CD4-positive, alpha-beta T cell (primary cell): Measurements from ENCODE around the gene ZGRF1. TPM values are rescaled to one million over a fixed set of nuclear protein-coding genes. Genes with fewer than 3 reads are reported as not detected.
"Not testable (repeated sequence)": the region's sequence is repeated elsewhere in the genome, so short reads cannot be mapped to it uniquely, and the experiment has no call there.

Experiments
- ATAC-seq: fragments of 200-7000 bp; cut with Tn5 transposase; one replicate; pipeline ENCODE4 v1.10.0; 2022; ENCODE audit warnings: mild to moderate bottlenecking; ENCODE audit not compliant: poor library complexity
- CTCF ChIA-PET: fragments of 350-600 bp; sonication (Branson Sonifier 250); formaldehyde crosslinking; loops from one replicate; lab custom pipeline; 2021; ENCODE audit warnings: antibody characterized with exemption, inconsistent platforms; lab: Charles Lee
- POLR2A ChIA-PET: fragments of 350-600 bp; sonication (Branson Sonifier 250); formaldehyde crosslinking; loops from one replicate; lab custom pipeline; 2021; ENCODE audit warnings: antibody characterized with exemption, inconsistent platforms; lab: Charles Lee
- DNase-seq, 14 experiments: peaks; one replicate each; pipeline ENCODE4 v3.0.0-alpha.2; 2013 to 2020; ENCODE audit warnings: mixed read lengths in 2 of 14
- H3K27ac ChIP-seq, 2 donors: one replicate each; pipeline versions ENCODE4 v1.5.1 to v1.7.0; 2013; ENCODE audit warnings: low read length in 2 of 2, low read depth in 1 of 2, mild to moderate bottlenecking in 1 of 2
- H3K27me3 ChIP-seq, 2 experiments: 1 replicate in 1 of 2; 2 replicates in 1 of 2; pipeline versions ENCODE4 v1.6.1 to v1.7.0; 2013; ENCODE audit warnings: low read length in 2 of 2, control low read depth in 1 of 2, mild to moderate bottlenecking in 1 of 2, moderate library complexity in 1 of 2; ENCODE audit not compliant: insufficient read depth in 2 of 2, control insufficient read depth in 1 of 2
- H3K36me3 ChIP-seq: one replicate; pipeline ENCODE4 v1.6.1; 2013; ENCODE audit warnings: low read length, control low read depth; ENCODE audit not compliant: insufficient read depth
- H3K4me1 ChIP-seq: one replicate; pipeline ENCODE4 v1.6.1; 2013; ENCODE audit warnings: low read length, control low read depth; ENCODE audit not compliant: insufficient read depth
- H3K4me3 ChIP-seq: one replicate; pipeline ENCODE4 v1.5.1; 2013; ENCODE audit warnings: mild to moderate bottlenecking, low read length, moderate library complexity
- H3K9me3 ChIP-seq, 2 experiments: 1 replicate in 1 of 2; 2 replicates in 1 of 2; pipeline versions ENCODE4 v1.6.1 to v1.7.0; 2013; ENCODE audit warnings: low read length in 2 of 2, mild to moderate bottlenecking in 2 of 2, control low read depth in 1 of 2, moderate library complexity in 1 of 2; ENCODE audit not compliant: control insufficient read depth in 1 of 2, insufficient read depth in 1 of 2
- H3K27ac Mint-ChIP-seq: one replicate; pipeline ENCODE4 v1.8.0; 2020; ENCODE audit warnings: mixed read lengths
- H3K27me3 Mint-ChIP-seq: one replicate; pipeline ENCODE4 v1.8.0; 2021; ENCODE audit warnings: mixed read lengths
- H3K36me3 Mint-ChIP-seq: one replicate; pipeline ENCODE4 v1.8.0; 2021; ENCODE audit warnings: low read depth, mixed read lengths
- H3K4me1 Mint-ChIP-seq: one replicate; pipeline ENCODE4 v1.8.0; 2021; ENCODE audit warnings: low read depth, mixed read lengths
- H3K4me3 Mint-ChIP-seq: one replicate; pipeline ENCODE4 v1.8.0; 2020; ENCODE audit warnings: mild to moderate bottlenecking, mixed read lengths
- H3K9me3 Mint-ChIP-seq: one replicate; pipeline ENCODE4 v1.8.0; 2020; ENCODE audit warnings: mixed read lengths
- intact Hi-C, 2 experiments: fragments of 100-400 bp; cut with DNase I in 1 of 2; cut with micrococcal nuclease in 1 of 2; formaldehyde crosslinking; loops; one replicate each; pipeline versions ENCODE4 v1.15.1 to v1.9.0; 2023 to 2025; cut with DNase I, micrococcal nuclease
- total RNA-seq, 174 experiments: library from RNA in 2 of 174; stranded (reverse) in 2 of 174; gene quantifications; one replicate each; pipeline ENCODE4 v1.2.3 and lab custom pipeline; 2021 to 2026
- TF ChIP-seq, protein P1 (sequence below): fragments of 200-600 bp; IDR thresholded peaks from one replicate; pipeline ENCODE4 v1.8.0; 2022; ENCODE audit warnings: antibody characterized with exemption, mild to moderate bottlenecking

The ZGRF1 gene
- total RNA-seq, 2 experiments from 2014 or later = 11.3 to 11.7 TPM

- DNase-seq (no peak), ATAC-seq (no peak)
- Histone ChIP-seq H3K4me1 (no peaks in the 10 kb centered on the region), H3K27me3 (no peaks in the 10 kb centered on the region), H3K4me3 (no peak overlapping the region), H3K36me3 (no peaks in the 10 kb centered on the region), H3K9me3 (no peaks in the 10 kb centered on the region), H3K27ac (no peak overlapping the region)
- H3K27me3 Mint-ChIP-seq = no peaks in the 10 kb centered on the region
- intact Hi-C loops = no loop called here
- TF ChIP-seq, protein P1, sequence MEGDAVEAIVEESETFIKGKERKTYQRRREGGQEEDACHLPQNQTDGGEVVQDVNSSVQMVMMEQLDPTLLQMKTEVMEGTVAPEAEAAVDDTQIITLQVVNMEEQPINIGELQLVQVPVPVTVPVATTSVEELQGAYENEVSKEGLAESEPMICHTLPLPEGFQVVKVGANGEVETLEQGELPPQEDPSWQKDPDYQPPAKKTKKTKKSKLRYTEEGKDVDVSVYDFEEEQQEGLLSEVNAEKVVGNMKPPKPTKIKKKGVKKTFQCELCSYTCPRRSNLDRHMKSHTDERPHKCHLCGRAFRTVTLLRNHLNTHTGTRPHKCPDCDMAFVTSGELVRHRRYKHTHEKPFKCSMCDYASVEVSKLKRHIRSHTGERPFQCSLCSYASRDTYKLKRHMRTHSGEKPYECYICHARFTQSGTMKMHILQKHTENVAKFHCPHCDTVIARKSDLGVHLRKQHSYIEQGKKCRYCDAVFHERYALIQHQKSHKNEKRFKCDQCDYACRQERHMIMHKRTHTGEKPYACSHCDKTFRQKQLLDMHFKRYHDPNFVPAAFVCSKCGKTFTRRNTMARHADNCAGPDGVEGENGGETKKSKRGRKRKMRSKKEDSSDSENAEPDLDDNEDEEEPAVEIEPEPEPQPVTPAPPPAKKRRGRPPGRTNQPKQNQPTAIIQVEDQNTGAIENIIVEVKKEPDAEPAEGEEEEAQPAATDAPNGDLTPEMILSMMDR = no peak
- ChIA-PET POLR2A (no interaction called here), CTCF (interaction anchor here (0.6 kb wide), 1 partner anchor 246 kb away, joined by 3 read pairs; no protein-coding TSS in a partner anchor)
- H3K9me3 Mint-ChIP-seq = no peaks in the 10 kb centered on the region
- H3K4me3 Mint-ChIP-seq = no peak overlapping the region
- H3K36me3 Mint-ChIP-seq = peaks cover 22% of the 10 kb centered on the region
- no peaks in the 10 kb centered on the region for H3K4me1 Mint-ChIP-seq
- H3K27ac Mint-ChIP-seq = no peak overlapping the region
Measured at GRCh38 chr4:112557676-112558411, 78.9 kb downstream of the ZGRF1 start.

DNA sequence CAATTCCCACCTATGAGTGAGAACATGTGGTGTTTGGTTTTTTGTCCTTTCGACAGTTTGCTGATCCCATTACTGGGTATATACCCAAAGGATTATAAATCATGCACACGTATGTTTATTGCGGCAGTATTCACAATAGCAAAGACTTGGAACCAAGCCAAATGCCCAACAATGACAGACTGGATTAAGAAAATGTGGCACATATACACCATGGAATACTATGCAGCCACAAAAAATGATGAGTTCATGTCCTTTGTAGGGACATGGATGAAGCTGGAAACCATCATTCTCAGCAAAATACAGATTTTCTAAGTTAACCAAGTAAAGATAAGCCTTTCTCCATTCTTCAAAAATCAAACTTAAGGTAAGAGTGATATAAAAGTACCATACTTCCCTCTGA is 82.4 kb downstream of the ZGRF1 start:
- CTCF ChIA-PET, intact Hi-C loops, H3K36me3 ChIP-seq, POLR2A ChIA-PET, H3K36me3 Mint-ChIP-seq, H3K27me3 Mint-ChIP-seq, H3K27me3 ChIP-seq, H3K4me1 ChIP-seq, H3K4me3 Mint-ChIP-seq, ATAC-seq, H3K4me3 ChIP-seq, H3K27ac Mint-ChIP-seq, DNase-seq, H3K27ac ChIP-seq, H3K9me3 Mint-ChIP-seq, H3K4me1 Mint-ChIP-seq, H3K9me3 ChIP-seq: not testable (repeated sequence)

- ChIA-PET CTCF (no interaction called here), POLR2A (no interaction called here)
- Histone ChIP-seq H3K27ac (no peak overlapping the region), H3K4me1 (no peaks in the 10 kb centered on the region), H3K27me3 (no peaks in the 10 kb centered on the region), H3K9me3 (no peaks in the 10 kb centered on the region), H3K4me3 (no peak overlapping the region), H3K36me3 (no peaks in the 10 kb centered on the region)
- intact Hi-C loops = no loop called here
- ATAC-seq = no peak
- Mint-ChIP-seq H3K4me3 (no peak overlapping the region), H3K36me3 (peaks cover 4% of the 10 kb centered on the region), H3K27me3 (no peaks in the 10 kb centered on the region), H3K4me1 (no peaks in the 10 kb centered on the region), H3K27ac (no peak overlapping the region), H3K9me3 (no peaks in the 10 kb centered on the region)
- no peak for DNase-seq
- TF ChIP-seq, protein P1 = no peak
Measured at GRCh38 chr4:112552668-112553067, 84.0 kb downstream of the ZGRF1 start.

GRCh38 chr4:112550728-112551127 is 86.0 kb downstream of the ZGRF1 start:
- H3K4me1 ChIP-seq = no peaks in the 10 kb centered on the region
- DNase-seq (no peak), ATAC-seq (no peak)
- intact Hi-C loops = no loop called here
- CTCF ChIA-PET = interaction anchor here (0.8 kb wide), 1 partner anchor 10 kb away, joined by 3 read pairs; no protein-coding TSS in a partner anchor
- POLR2A ChIA-PET = no interaction called here
- H3K27me3 ChIP-seq = no peaks in the 10 kb centered on the region
- no peaks in the 10 kb centered on the region for H3K9me3 ChIP-seq
- H3K27me3 Mint-ChIP-seq = no peaks in the 10 kb centered on the region
- H3K9me3 Mint-ChIP-seq = no peaks in the 10 kb centered on the region
- TF ChIP-seq, protein P1 = no peak
- H3K36me3 Mint-ChIP-seq = peaks cover 4% of the 10 kb centered on the region
- no peak overlapping the region for H3K27ac ChIP-seq
- H3K4me3 ChIP-seq = no peak overlapping the region
- H3K4me1 Mint-ChIP-seq = no peaks in the 10 kb centered on the region
- no peaks in the 10 kb centered on the region for H3K36me3 ChIP-seq
- H3K4me3 Mint-ChIP-seq = no peak overlapping the region
- H3K27ac Mint-ChIP-seq = no peak overlapping the region
